ENCODE results near the gene FMNL2. TPM values are rescaled to one million over a fixed set of nuclear protein-coding genes. Genes with fewer than 3 reads are reported as not detected.

The FMNL2 gene
- total RNA-seq, 1 experiment from 2014 or later, result 43.1 TPM

DNA sequence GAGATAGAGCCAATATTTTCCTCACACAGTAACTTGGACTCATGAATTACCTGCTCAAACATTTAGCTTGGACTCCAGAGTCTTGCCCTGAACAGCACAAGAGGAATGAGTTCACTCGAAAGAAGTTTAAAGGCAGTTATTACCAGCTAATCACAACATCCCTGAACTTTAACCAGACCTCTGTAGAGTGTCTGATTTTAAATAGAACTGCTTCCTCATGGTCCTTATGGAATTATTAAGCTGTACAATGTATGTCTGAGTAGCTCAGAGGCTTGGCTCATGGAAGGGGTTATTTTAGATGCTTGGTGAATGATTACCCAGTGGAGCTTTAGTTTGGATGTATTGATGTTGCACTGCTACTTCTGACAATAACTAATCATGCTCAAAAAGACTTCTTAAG lies 183.1 kb downstream of the FMNL2 start:
- Histone ChIP-seq H3K9me3 (ENCODE audit: low read depth, low read length, poor library complexity, severe bottlenecking) (no peaks in the 10 kb centered on the region), H3K27me3 (replicated peaks; ENCODE audit: insufficient read depth, low read depth, low read length, poor library complexity) (no peaks in the 10 kb centered on the region), H3K27ac (ENCODE audit: low read depth, low read length, poor library complexity, severe bottlenecking) (no peak overlapping the region), H3K4me1 (ENCODE audit: insufficient read depth, low read length, poor library complexity, severe bottlenecking) (peaks cover 33% of the 10 kb centered on the region), H3K4me3 (ENCODE audit: low read depth, low read length, poor library complexity, severe bottlenecking) (no peak overlapping the region), H3K36me3 (ENCODE audit: insufficient read depth, low read length, poor library complexity, severe bottlenecking) (no peaks in the 10 kb centered on the region)
- no peak for TF ChIP-seq EZH2 (IDR thresholded peaks at IDR 0.05; ENCODE audit: borderline replicate concordance, low read depth, low read length, poor library complexity, severe bottlenecking)
- TF ChIP-seq, protein P1, sequence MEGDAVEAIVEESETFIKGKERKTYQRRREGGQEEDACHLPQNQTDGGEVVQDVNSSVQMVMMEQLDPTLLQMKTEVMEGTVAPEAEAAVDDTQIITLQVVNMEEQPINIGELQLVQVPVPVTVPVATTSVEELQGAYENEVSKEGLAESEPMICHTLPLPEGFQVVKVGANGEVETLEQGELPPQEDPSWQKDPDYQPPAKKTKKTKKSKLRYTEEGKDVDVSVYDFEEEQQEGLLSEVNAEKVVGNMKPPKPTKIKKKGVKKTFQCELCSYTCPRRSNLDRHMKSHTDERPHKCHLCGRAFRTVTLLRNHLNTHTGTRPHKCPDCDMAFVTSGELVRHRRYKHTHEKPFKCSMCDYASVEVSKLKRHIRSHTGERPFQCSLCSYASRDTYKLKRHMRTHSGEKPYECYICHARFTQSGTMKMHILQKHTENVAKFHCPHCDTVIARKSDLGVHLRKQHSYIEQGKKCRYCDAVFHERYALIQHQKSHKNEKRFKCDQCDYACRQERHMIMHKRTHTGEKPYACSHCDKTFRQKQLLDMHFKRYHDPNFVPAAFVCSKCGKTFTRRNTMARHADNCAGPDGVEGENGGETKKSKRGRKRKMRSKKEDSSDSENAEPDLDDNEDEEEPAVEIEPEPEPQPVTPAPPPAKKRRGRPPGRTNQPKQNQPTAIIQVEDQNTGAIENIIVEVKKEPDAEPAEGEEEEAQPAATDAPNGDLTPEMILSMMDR (conservative IDR thresholded peaks at IDR 0.05; ENCODE audit: low read depth, low read length), result no peak
- no TSS peak for BruUV-seq (replicated peaks)
- DNase-seq (ENCODE audit: low spot score), result no peak
- POLR2A ChIA-PET (ENCODE audit: low non-redundant PET), result no interaction called here
- intact Hi-C loops (cut with micrococcal nuclease; ENCODE audit: unreplicated experiment), result no loop called here
- CTCF ChIA-PET, result no interaction called here

DNA sequence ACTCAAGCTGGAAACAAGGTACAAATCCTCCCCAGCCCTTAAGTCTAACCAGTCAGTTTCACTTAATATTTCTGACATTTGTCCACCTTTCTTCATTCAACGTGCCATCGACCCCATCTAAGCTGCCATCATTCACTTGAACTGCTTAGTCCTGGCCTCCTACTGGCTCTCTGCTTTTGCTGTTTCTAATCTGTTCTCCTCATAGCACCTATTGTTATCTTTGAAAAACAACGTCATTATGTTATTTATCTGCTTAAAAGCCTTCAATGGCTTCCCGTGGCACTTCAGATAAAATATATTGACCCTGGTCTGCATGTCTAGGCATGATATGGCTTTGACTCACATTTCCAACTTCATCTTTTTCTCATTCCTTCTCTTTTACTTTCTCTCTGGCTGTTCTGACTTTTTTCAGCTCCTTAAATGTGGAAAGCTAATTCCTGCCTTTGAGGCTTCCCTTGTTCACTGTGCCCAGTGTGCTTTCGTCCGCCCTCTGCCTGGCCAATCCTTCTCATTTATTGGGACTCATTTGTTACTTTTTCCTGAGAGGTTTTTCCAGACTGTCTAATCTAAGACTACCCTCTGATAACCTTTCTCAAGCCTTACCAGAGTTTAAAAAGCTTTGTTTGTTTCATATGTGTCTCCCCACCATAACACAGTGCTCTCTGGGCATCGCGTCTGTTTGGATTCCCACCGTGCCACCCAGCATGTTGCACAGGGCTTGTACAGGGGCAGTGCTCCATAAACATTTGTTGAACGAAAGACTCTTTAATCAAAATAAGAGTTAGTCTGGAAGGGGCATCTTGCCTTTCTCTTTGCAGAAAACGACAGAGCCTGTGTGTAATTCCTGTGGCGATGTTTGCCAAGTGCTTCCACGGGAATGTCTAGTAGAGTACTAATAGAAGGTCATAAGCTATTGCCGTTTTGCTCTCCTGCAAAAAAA lies 183.9 kb downstream of the FMNL2 start:
- no peak for TF ChIP-seq EZH2 (IDR thresholded peaks at IDR 0.05; ENCODE audit: borderline replicate concordance, low read depth, low read length, poor library complexity, severe bottlenecking)
- TF ChIP-seq, protein P1 (conservative IDR thresholded peaks at IDR 0.05; ENCODE audit: low read depth, low read length), result no peak
- no peaks in the 10 kb centered on the region for H3K9me3 ChIP-seq (ENCODE audit: low read depth, low read length, poor library complexity, severe bottlenecking)
- no peaks in the 10 kb centered on the region for H3K27me3 ChIP-seq (replicated peaks; ENCODE audit: insufficient read depth, low read depth, low read length, poor library complexity)
- H3K4me1 ChIP-seq (ENCODE audit: insufficient read depth, low read length, poor library complexity, severe bottlenecking), result peaks cover 26% of the 10 kb centered on the region
- CTCF ChIA-PET, result no interaction called here
- no peak overlapping the region for H3K4me3 ChIP-seq (ENCODE audit: low read depth, low read length, poor library complexity, severe bottlenecking)
- intact Hi-C loops (cut with micrococcal nuclease; ENCODE audit: unreplicated experiment), result no loop called here
- BruUV-seq (replicated peaks), result no TSS peak
- H3K27ac ChIP-seq (ENCODE audit: low read depth, low read length, poor library complexity, severe bottlenecking), result no peak overlapping the region
- POLR2A ChIA-PET (ENCODE audit: low non-redundant PET), result no interaction called here
- DNase-seq (ENCODE audit: low spot score), result no peak
- H3K36me3 ChIP-seq (ENCODE audit: insufficient read depth, low read length, poor library complexity, severe bottlenecking), result no peaks in the 10 kb centered on the region

DNA sequence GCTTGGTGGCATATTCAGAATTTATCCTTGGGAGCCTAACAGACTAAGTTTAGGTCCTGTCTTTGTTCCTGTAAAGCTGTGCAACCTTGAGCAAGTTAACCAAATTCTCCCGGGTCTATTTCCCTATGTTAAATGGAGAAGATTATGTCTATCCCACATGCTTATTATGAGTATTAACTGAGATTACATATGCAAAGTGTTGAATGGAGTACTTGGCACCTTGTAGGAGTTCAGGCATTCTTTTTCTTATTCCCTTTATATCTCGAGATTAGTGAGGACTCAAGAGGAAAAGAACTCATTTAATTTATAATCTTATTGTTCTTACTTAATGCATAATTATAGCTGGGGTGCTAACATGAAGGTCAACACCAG lies 184.6 kb downstream of the FMNL2 start:
- no peak for DNase-seq (ENCODE audit: low spot score)
- ChIA-PET POLR2A (ENCODE audit: low non-redundant PET) (no interaction called here), CTCF (no interaction called here)
- Histone ChIP-seq H3K4me3 (ENCODE audit: low read depth, low read length, poor library complexity, severe bottlenecking) (no peak overlapping the region), H3K4me1 (ENCODE audit: insufficient read depth, low read length, poor library complexity, severe bottlenecking) (peaks cover 21% of the 10 kb centered on the region), H3K27ac (ENCODE audit: low read depth, low read length, poor library complexity, severe bottlenecking) (no peak overlapping the region), H3K36me3 (ENCODE audit: insufficient read depth, low read length, poor library complexity, severe bottlenecking) (no peaks in the 10 kb centered on the region), H3K27me3 (replicated peaks; ENCODE audit: insufficient read depth, low read depth, low read length, poor library complexity) (no peaks in the 10 kb centered on the region), H3K9me3 (ENCODE audit: low read depth, low read length, poor library complexity, severe bottlenecking) (no peaks in the 10 kb centered on the region)
- no peak for TF ChIP-seq EZH2 (IDR thresholded peaks at IDR 0.05; ENCODE audit: borderline replicate concordance, low read depth, low read length, poor library complexity, severe bottlenecking)
- TF ChIP-seq, protein P1 (conservative IDR thresholded peaks at IDR 0.05; ENCODE audit: low read depth, low read length), result no peak
- intact Hi-C loops (cut with micrococcal nuclease; ENCODE audit: unreplicated experiment), result no loop called here
- BruUV-seq (replicated peaks), result no TSS peak

Data from A673 (cell line).